B cell (primary cell): ENCODE results near the gene TMPRSS11E.
"Not testable (repeated sequence)": the region's sequence is repeated elsewhere in the genome, so short reads cannot be mapped to it uniquely, and the experiment has no call there.

Source experiments
- EZH2 ChIP-seq: IDR thresholded peaks from 2 replicates; pipeline ENCODE4 v1.6.1; 2012; ENCODE audit warnings: borderline replicate concordance, low read depth, mild to moderate bottlenecking, moderate library complexity, low read length; ENCODE audit not compliant: insufficient read depth, poor library complexity, severe bottlenecking
- TF ChIP-seq, protein P1 (sequence below): fragments of 200-600 bp; IDR thresholded peaks from one replicate; pipeline ENCODE4 v1.8.0; 2022; ENCODE audit warnings: antibody characterized with exemption, mild to moderate bottlenecking

DNA sequence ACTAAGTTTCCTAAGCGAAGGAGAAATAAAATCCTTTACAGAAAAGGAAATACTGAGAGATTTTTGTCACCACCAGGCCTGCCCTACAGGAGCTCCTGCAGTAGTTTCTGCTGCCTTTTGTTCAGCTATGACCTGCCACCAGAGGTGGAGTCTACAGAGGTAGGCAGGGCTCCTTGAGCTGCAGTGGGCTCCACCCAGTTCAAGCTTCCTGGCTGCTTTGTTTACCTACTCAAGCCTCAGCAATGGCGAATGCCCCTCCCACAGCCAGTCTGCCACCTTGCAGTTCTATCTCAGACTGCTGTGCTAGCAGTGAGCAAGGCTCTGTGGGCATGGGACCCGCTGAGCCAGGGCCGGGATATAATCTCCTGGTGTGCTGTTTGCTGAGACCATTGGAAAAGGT, 57.6 kb downstream of the TMPRSS11E start:
- TF ChIP-seq, protein P1, sequence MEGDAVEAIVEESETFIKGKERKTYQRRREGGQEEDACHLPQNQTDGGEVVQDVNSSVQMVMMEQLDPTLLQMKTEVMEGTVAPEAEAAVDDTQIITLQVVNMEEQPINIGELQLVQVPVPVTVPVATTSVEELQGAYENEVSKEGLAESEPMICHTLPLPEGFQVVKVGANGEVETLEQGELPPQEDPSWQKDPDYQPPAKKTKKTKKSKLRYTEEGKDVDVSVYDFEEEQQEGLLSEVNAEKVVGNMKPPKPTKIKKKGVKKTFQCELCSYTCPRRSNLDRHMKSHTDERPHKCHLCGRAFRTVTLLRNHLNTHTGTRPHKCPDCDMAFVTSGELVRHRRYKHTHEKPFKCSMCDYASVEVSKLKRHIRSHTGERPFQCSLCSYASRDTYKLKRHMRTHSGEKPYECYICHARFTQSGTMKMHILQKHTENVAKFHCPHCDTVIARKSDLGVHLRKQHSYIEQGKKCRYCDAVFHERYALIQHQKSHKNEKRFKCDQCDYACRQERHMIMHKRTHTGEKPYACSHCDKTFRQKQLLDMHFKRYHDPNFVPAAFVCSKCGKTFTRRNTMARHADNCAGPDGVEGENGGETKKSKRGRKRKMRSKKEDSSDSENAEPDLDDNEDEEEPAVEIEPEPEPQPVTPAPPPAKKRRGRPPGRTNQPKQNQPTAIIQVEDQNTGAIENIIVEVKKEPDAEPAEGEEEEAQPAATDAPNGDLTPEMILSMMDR = not testable (repeated sequence)
- TF ChIP-seq EZH2 = not testable (repeated sequence)
